ENCODE data around the gene TREH. TPM values are rescaled to one million over a fixed set of nuclear protein-coding genes. Genes with fewer than 3 reads are reported as not detected.

TREH gene
- total RNA-seq, 1 experiment from 2014 or later, result not detected

DNA sequence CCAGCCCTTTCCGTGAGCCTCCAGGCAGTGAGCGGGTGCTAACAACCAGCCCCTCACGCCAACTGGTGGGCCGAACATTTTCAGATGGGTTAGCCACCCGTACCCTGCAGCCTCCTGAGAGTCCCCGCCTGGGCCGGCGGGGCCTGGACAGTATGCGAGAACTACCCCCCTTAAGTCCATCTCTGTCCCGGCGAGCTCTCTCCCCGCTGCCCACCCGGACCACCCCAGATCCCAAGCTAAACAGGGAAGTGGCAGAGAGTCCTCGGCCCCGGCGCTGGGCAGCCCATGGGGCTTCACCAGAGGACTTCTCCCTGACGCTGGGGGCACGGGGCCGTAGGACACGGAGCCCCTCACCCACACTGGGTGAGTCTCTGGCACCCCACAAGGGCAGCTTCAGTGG lies 51.4 kb downstream of the TREH start:
- no peak overlapping the region for H4K5ac ChIP-seq (ENCODE audit: insufficient read length, low read depth, low read length)
- no peak overlapping the region for H3T11ph ChIP-seq (ENCODE audit: low read length)
- no CpG with 5 or more reads among the region's 20 CpGs for WGBS (ENCODE audit: extremely low coverage, insufficient read length, low lambda C conversion rate)
- no peaks in the 10 kb centered on the region for H3K27me3 ChIP-seq (ENCODE audit: insufficient read depth, low read length)
- no peak for DNase-seq
- H3K4me2 ChIP-seq (ENCODE audit: insufficient read depth, insufficient read length, low read length), result no peak overlapping the region
- no peaks in the 10 kb centered on the region for H3K9me3 ChIP-seq (ENCODE audit: control insufficient read depth, low read depth, low read length)
- H3K79me1 ChIP-seq (ENCODE audit: insufficient read depth, low read depth, low read length, poor library complexity, severe bottlenecking), result no peaks in the 10 kb centered on the region
- no peak overlapping the region for H2BK5ac ChIP-seq (ENCODE audit: insufficient read length, low read length)
- no peak overlapping the region for H3K4ac ChIP-seq (ENCODE audit: low read depth, low read length)
- H4K8ac ChIP-seq (replicated peaks; ENCODE audit: insufficient read length, low read depth, low read length), result no peak overlapping the region
- no peak overlapping the region; a peak in 1 of 5 replicates for H3K4me3 Mint-ChIP-seq
- H4K20me1 ChIP-seq (ENCODE audit: control insufficient read depth, insufficient read depth, insufficient read length), result no peaks in the 10 kb centered on the region
- no peak overlapping the region for H2BK20ac ChIP-seq (ENCODE audit: low read depth, low read length, poor library complexity, severe bottlenecking)
- H2BK12ac ChIP-seq (ENCODE audit: insufficient read length, low read depth, low read length), result no peak overlapping the region
- peaks cover 20 to 69% (median 57%) of the 10 kb centered on the region in 3 experiments for H3K36me3 Mint-ChIP-seq (ENCODE audit: insufficient read depth in 1 of 3, low read depth in 3 of 3)
- no peak overlapping the region for H3K23ac ChIP-seq (ENCODE audit: insufficient read length, low read depth, low read length)
- no peaks in the 10 kb centered on the region; the same call in 1 of the 2 replicates for H3K4me1 ChIP-seq (ENCODE audit: insufficient read depth, low read length)
- no peak overlapping the region for H2AFZ ChIP-seq (ENCODE audit: low read length)
- TF ChIP-seq, protein P1, sequence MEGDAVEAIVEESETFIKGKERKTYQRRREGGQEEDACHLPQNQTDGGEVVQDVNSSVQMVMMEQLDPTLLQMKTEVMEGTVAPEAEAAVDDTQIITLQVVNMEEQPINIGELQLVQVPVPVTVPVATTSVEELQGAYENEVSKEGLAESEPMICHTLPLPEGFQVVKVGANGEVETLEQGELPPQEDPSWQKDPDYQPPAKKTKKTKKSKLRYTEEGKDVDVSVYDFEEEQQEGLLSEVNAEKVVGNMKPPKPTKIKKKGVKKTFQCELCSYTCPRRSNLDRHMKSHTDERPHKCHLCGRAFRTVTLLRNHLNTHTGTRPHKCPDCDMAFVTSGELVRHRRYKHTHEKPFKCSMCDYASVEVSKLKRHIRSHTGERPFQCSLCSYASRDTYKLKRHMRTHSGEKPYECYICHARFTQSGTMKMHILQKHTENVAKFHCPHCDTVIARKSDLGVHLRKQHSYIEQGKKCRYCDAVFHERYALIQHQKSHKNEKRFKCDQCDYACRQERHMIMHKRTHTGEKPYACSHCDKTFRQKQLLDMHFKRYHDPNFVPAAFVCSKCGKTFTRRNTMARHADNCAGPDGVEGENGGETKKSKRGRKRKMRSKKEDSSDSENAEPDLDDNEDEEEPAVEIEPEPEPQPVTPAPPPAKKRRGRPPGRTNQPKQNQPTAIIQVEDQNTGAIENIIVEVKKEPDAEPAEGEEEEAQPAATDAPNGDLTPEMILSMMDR (conservative IDR thresholded peaks at IDR 0.05), result no peak
- no peaks in the 10 kb centered on the region for H3K27me3 Mint-ChIP-seq (ENCODE audit: low read depth)
- no peak overlapping the region for H3K18ac ChIP-seq (ENCODE audit: insufficient read length, low read depth, low read length)
- no peak overlapping the region for H2BK120ac ChIP-seq (ENCODE audit: low read depth, low read length, poor library complexity, severe bottlenecking)
- H3K9ac ChIP-seq (ENCODE audit: extremely low read depth, insufficient read length, low read length), result no peak overlapping the region
- H3K9me3 Mint-ChIP-seq, result no peaks in the 10 kb centered on the region
- no peak overlapping the region for H2BK15ac ChIP-seq (ENCODE audit: low read depth, low read length)
- no peak overlapping the region for H3K14ac ChIP-seq (ENCODE audit: insufficient read depth, low read length)
- no peak overlapping the region for H3K27ac Mint-ChIP-seq
- H3K27ac ChIP-seq (ENCODE audit: insufficient read length, low read depth, low read length), result no peak overlapping the region
- peaks cover 1% of the 10 kb centered on the region for H3K23me2 ChIP-seq (ENCODE audit: insufficient read length, low read depth, low read length, poor library complexity, severe bottlenecking)
- H4K91ac ChIP-seq (ENCODE audit: insufficient read length, low read depth, low read length), result no peak overlapping the region
- no peaks in the 10 kb centered on the region; the same call in 1 of the 2 replicates for H3K79me2 ChIP-seq (ENCODE audit: insufficient read depth, low read length)
- no peak overlapping the region for H3K56ac ChIP-seq (ENCODE audit: insufficient read length, low read depth, low read length)
- no peak overlapping the region for H2AK5ac ChIP-seq (ENCODE audit: insufficient read length, low read length)
- H3K4me1 Mint-ChIP-seq, result peaks cover 5 to 10% of the 10 kb centered on the region in 2 experiments

Measured in H9 (cell line).